ENCODE data around the gene LRRC23. TPM values are rescaled to one million over a fixed set of nuclear protein-coding genes. Genes with fewer than 3 reads are reported as not detected.

Gene LRRC23
- total and polyA plus RNA-seq, 2 of the 4 experiments (the other 2 are of a cell fraction): 11.1 to 11.4 TPM

DNA sequence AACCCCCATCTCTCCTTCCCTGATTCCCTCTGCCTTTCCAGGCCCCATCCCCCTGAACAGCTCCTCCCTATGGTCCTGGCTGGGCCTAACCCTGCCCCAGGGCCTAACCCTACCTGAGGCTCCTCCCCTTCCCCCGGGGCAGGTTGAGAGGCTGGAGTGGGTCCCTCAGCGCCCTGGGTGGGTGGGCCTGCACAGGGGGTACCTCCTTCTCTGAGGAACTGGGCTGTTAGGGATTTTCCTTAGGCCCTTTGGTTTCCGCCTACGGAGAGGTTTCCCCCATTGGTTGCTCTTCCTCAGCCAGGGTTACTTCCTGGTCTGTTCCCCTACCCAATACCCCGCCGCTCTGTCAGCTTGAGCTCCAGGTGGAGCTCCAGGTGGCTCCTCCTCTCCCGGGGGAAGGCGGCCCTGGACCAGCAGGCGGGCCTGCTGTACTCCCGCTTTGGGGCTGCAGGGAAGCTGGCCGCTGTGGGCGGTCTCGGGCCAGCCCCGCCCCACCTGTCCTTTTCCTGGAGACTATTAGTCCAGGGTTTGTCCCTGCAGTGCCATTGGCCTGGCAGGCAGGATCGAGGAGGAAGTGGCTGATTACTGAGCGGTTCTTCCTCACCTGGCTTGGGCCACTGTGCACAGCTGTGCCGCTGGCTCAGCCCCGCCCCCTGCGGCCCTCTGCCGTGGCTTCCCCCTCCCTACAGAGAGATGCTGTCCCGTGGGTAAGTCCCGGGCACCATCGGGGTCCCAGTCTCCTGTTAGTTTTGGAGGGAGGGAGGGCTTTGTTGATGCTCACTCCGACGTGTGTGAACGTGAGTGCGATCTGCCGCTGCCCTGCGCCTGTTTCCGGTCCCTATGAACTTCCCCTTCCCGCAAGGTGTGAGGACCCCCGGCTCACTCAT, 41.7 kb downstream of the LRRC23 start:
- peaks cover 8 to 16% of the 10 kb centered on the region in 2 experiments; a peak in 3 of 4 replicates for H3K79me1 ChIP-seq (ENCODE audit: low read depth in 1 of 2, low read length in 2 of 2)
- no peak overlapping the region for H2BK5ac ChIP-seq (ENCODE audit: low read depth, low read length, poor library complexity, severe bottlenecking)
- H4K91ac ChIP-seq (ENCODE audit: insufficient read depth, low read depth, low read length): no peak overlapping the region
- ChIA-PET POLR2A (ENCODE audit: unreplicated experiment) (interaction anchor here (0.7 kb wide), 1 partner anchor 55 kb away, joined by 5 read pairs; no protein-coding TSS in a partner anchor), CTCF (interaction anchor here (0.6 kb wide), 1 partner anchor 64 kb away, joined by 6 read pairs; no protein-coding TSS in a partner anchor)
- H3K4me2 ChIP-seq (ENCODE audit: low read depth, low read length): no peak overlapping the region
- H3K23ac ChIP-seq (ENCODE audit: low read depth, low read length): no peak overlapping the region
- H4K20me1 ChIP-seq (ENCODE audit: insufficient read depth, low read length): no peaks in the 10 kb centered on the region; the same call in 1 of the 2 replicates
- peak overlapping the region; percentile 46 for H2AK9ac ChIP-seq (replicated peaks; ENCODE audit: low read depth, low read length, poor library complexity)
- peaks cover 15% of the 10 kb centered on the region for H3K36me3 ChIP-seq (ENCODE audit: control insufficient read depth, insufficient read depth, low read length)
- DNase-seq: no peak
- no peak overlapping the region for H3K9ac ChIP-seq (ENCODE audit: low read depth, low read length)
- peaks cover 5% of the 10 kb centered on the region; the same call in 1 of the 2 replicates for H3K4me1 ChIP-seq (ENCODE audit: control insufficient read depth, insufficient read depth, low read length)
- no peak overlapping the region for H3K27ac ChIP-seq (ENCODE audit: insufficient read depth, low read length)
- no peak overlapping the region for H3K56ac ChIP-seq (ENCODE audit: extremely low read depth, insufficient read depth, low read length)
- no peak overlapping the region for H4K5ac ChIP-seq (ENCODE audit: low read depth, low read length)
- no peak overlapping the region for H2BK15ac ChIP-seq (ENCODE audit: low read depth, low read length)
- no peak overlapping the region for H3K4ac ChIP-seq (ENCODE audit: low read depth, low read length)
- no TSS peak for BruUV-seq (replicated peaks)
- H3K4me3 ChIP-seq (ENCODE audit: insufficient read depth, low read depth, low read length): no peak overlapping the region
- in situ Hi-C loops (cut with MboI; ENCODE audit: low sequenced_read_pairs) (loop anchor here (10.0 kb wide), 1 partner anchor 169 kb away; no protein-coding TSS in a partner anchor), dilution Hi-C loops (cut with HindIII; ENCODE audit: low sequenced_read_pairs, unreplicated experiment) (no loop called here), intact Hi-C loops (cut with micrococcal nuclease) (no loop called here)
- H2BK20ac ChIP-seq (ENCODE audit: low read depth, low read length): no peak overlapping the region
- H2BK120ac ChIP-seq (ENCODE audit: low read depth, low read length): no peak overlapping the region
- no peak overlapping the region for H4K8ac ChIP-seq (ENCODE audit: low read depth in 2 of 2, low read length in 2 of 2)
- no peaks in the 10 kb centered on the region for H3K9me3 ChIP-seq (ENCODE audit: control insufficient read depth, insufficient read depth, low read length)
- 85% methylated on average over 5 of the region's 32 CpGs; no CpG with 5 or more reads in 1 of the 2 experiments for WGBS, 2 experiments (ENCODE audit: extremely low coverage in 2 of 2, insufficient read length in 1 of 2)
- no peaks in the 10 kb centered on the region for H3K27me3 ChIP-seq (ENCODE audit: control insufficient read depth, insufficient read depth, low read length)
- no peak overlapping the region for H2AFZ ChIP-seq (replicated peaks; ENCODE audit: low read length, poor library complexity)
- TF ChIP-seq MXI1 (IDR thresholded peaks at IDR 0.05; ENCODE audit: borderline replicate concordance, low read depth, low read length): no peak
- TF ChIP-seq MAFK (IDR thresholded peaks at IDR 0.05; ENCODE audit: low read depth, low read length): no peak
- TF ChIP-seq RFX5 (IDR thresholded peaks at IDR 0.05; ENCODE audit: low read depth, low read length): no peak
- TF ChIP-seq CHD1 (IDR thresholded peaks at IDR 0.05; ENCODE audit: low read depth, low read length): no peak
- H2AK5ac ChIP-seq (ENCODE audit: low read depth, low read length): no peak overlapping the region
- no peak overlapping the region for H3K18ac ChIP-seq (ENCODE audit: low read depth, low read length)
- no peak for ATAC-seq (ENCODE audit: low read depth)
- no peak overlapping the region for H3K14ac ChIP-seq (replicated peaks; ENCODE audit: low read depth, low read length)
- 0 out of 2 replicates have a peak, but pooled peaks cover 2% of the 10 kb centered on the region for H3K9me1 ChIP-seq (ENCODE audit: insufficient read depth, low read length)
